GM23338 (cell line): Measurements from ENCODE around the gene DOK7.

ENCODE experiments used
- EZH2 ChIP-seq: fragments of 200-600 bp; sonication (generic); IDR thresholded peaks from one replicate; pipeline ENCODE4 v1.8.0; 2017; ENCODE audit warnings: antibody characterized with exemption, mild to moderate bottlenecking, low read depth; ENCODE audit not compliant: unreplicated experiment
- EZH2phosphoT487 ChIP-seq: fragments of 200-600 bp; sonication (generic); IDR thresholded peaks from one replicate; pipeline ENCODE4 v1.8.1; 2018; ENCODE audit warnings: antibody characterized with exemption; ENCODE audit not compliant: unreplicated experiment
- JUNB ChIP-seq: IDR thresholded peaks from one replicate; pipeline ENCODE4 v1.6.1; 2016; ENCODE audit warnings: antibody characterized with exemption; ENCODE audit not compliant: unreplicated experiment
- POLR2AphosphoS5 ChIP-seq: IDR thresholded peaks from 2 replicates; pipeline ENCODE4 v1.6.1; 2016; ENCODE audit warnings: antibody characterized with exemption, low read depth
- ZNF331 ChIP-seq: fragments of 250-450 bp; sonication (Bioruptor Pico); IDR thresholded peaks from 2 replicates; pipeline ENCODE4 v1.5.0; 2020; ENCODE audit warnings: low read depth, mild to moderate bottlenecking, moderate library complexity
- TF ChIP-seq, protein P1 (sequence below), 2 experiments: fragments of 200-600 bp in 1 of 2; sonication (generic) in 1 of 2; conservative IDR thresholded peaks; 2 replicates each; pipeline versions ENCODE4 v1.5.1 to v1.6.1; 2016 to 2017; ENCODE audit warnings: antibody characterized with exemption in 2 of 2, low read depth in 2 of 2, mild to moderate bottlenecking in 2 of 2, moderate library complexity in 1 of 2
- TF ChIP-seq, protein P2 (sequence below): IDR thresholded peaks from one replicate; pipeline ENCODE4 v1.6.1; 2018; ENCODE audit warnings: antibody characterized with exemption; ENCODE audit not compliant: unreplicated experiment

DNA sequence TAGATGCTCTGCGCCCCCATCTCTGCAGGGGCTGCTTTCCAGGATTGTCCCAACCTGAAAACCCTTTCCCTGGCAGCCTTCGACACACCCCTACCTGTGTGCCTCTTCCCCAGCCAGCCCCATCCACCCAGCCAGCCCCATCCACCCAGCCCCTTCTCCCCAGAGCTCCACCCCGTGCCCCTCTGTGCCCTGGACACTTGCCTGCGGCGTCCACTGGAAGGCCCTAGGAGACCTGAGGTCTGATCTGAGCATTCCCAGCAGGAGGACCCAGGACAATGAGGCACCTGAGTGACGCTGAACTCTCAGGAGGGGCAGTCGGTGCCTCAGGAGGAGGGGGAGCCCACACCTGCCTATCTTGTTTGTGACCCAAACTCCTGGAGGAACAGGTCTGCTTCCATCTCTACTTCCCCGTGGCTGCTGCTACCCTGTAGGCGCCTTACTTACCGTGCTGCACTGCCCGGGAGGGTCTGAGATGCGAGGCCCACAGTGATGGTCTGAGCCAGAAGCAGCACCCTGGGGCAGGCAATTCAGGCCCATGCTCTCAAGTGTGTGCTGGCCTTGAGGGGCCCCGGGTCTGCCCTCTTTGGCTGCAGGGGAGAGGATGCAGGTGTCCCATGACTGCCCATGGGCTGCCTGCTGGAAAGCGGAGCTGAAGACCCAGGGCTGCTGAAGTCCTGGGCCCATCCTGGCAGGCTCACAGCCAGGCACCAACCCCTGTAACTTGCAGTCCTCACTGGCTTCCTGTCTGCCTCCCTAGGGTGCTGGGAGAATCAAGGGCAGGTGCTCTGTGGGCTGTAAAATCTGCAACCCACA, 64.2 kb downstream of the DOK7 start:
- no peak for TF ChIP-seq EZH2
- no peak for TF ChIP-seq JUNB
- TF ChIP-seq ZNF331 (CRISPR knock-in tag): no peak
- TF ChIP-seq EZH2phosphoT487: no peak
- TF ChIP-seq, protein P1, sequence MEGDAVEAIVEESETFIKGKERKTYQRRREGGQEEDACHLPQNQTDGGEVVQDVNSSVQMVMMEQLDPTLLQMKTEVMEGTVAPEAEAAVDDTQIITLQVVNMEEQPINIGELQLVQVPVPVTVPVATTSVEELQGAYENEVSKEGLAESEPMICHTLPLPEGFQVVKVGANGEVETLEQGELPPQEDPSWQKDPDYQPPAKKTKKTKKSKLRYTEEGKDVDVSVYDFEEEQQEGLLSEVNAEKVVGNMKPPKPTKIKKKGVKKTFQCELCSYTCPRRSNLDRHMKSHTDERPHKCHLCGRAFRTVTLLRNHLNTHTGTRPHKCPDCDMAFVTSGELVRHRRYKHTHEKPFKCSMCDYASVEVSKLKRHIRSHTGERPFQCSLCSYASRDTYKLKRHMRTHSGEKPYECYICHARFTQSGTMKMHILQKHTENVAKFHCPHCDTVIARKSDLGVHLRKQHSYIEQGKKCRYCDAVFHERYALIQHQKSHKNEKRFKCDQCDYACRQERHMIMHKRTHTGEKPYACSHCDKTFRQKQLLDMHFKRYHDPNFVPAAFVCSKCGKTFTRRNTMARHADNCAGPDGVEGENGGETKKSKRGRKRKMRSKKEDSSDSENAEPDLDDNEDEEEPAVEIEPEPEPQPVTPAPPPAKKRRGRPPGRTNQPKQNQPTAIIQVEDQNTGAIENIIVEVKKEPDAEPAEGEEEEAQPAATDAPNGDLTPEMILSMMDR (conservative IDR thresholded peaks at IDR 0.05; ENCODE audit: low read depth in 2 of 2): no peak
- TF ChIP-seq, protein P2, sequence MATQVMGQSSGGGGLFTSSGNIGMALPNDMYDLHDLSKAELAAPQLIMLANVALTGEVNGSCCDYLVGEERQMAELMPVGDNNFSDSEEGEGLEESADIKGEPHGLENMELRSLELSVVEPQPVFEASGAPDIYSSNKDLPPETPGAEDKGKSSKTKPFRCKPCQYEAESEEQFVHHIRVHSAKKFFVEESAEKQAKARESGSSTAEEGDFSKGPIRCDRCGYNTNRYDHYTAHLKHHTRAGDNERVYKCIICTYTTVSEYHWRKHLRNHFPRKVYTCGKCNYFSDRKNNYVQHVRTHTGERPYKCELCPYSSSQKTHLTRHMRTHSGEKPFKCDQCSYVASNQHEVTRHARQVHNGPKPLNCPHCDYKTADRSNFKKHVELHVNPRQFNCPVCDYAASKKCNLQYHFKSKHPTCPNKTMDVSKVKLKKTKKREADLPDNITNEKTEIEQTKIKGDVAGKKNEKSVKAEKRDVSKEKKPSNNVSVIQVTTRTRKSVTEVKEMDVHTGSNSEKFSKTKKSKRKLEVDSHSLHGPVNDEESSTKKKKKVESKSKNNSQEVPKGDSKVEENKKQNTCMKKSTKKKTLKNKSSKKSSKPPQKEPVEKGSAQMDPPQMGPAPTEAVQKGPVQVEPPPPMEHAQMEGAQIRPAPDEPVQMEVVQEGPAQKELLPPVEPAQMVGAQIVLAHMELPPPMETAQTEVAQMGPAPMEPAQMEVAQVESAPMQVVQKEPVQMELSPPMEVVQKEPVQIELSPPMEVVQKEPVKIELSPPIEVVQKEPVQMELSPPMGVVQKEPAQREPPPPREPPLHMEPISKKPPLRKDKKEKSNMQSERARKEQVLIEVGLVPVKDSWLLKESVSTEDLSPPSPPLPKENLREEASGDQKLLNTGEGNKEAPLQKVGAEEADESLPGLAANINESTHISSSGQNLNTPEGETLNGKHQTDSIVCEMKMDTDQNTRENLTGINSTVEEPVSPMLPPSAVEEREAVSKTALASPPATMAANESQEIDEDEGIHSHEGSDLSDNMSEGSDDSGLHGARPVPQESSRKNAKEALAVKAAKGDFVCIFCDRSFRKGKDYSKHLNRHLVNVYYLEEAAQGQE: no peak
- no peak for TF ChIP-seq POLR2AphosphoS5
